K562 (cell line): ENCODE data around the gene SYNPO2.

ENCODE experiments used
- BRD4 ChIP-seq: fragments of 200-600 bp; sonication (generic); IDR thresholded peaks from 2 replicates; pipeline ENCODE4 v1.6.1; 2017; ENCODE audit warnings: inconsistent platforms
- CEBPG ChIP-seq, 3 experiments: fragments of 200-800 bp in 1 of 3; sonication (Bioruptor generic) in 1 of 3; sonication (generic) in 1 of 3; formaldehyde crosslinking in 1 of 3; IDR thresholded peaks in 2 of 3; conservative IDR thresholded peaks in 1 of 3; 2 replicates each; pipeline versions ENCODE4 v1.6.1 to v1.8.0; 2016 to 2022; ENCODE audit warnings: missing compliant biosample characterization in 2 of 3, missing genetic modification characterization in 2 of 3, mild to moderate bottlenecking in 1 of 3, missing genetic modification reagents in 1 of 3
- ID3 ChIP-seq, 2 experiments: fragments of 250-450 bp in 1 of 2; fragments of 450-650 bp in 1 of 2; sonication (Bioruptor Pico) in 1 of 2; IDR thresholded peaks; 2 replicates each; pipeline versions ENCODE4 v1.6.1 to v1.8.0; 2016 to 2021; ENCODE audit warnings: mild to moderate bottlenecking in 2 of 2, moderate library complexity in 2 of 2, missing compliant biosample characterization in 1 of 2, missing genetic modification characterization in 1 of 2
- MCM2 ChIP-seq: fragments of 450-650 bp; IDR thresholded peaks from 2 replicates; pipeline ENCODE4 v1.6.1; 2017; ENCODE audit warnings: low read depth, mild to moderate bottlenecking
- MNT ChIP-seq, 2 experiments: fragments of 450-650 bp; conservative IDR thresholded peaks; 2 replicates each; pipeline ENCODE4 v1.6.1; 2017; ENCODE audit warnings: mild to moderate bottlenecking in 2 of 2, moderate library complexity in 2 of 2
- NR1H2 ChIP-seq: sonication (generic); formaldehyde crosslinking; IDR thresholded peaks from 2 replicates; pipeline ENCODE4 v1.4.0; 2020; ENCODE audit warnings: mild to moderate bottlenecking, missing genetic modification reagents
- PPARD ChIP-seq: fragments of 250-450 bp; sonication (Bioruptor Pico); IDR thresholded peaks from 2 replicates; pipeline ENCODE4 v1.8.0; 2022; ENCODE audit warnings: inconsistent platforms, mild to moderate bottlenecking, moderate library complexity
- RBBP5 ChIP-seq: fragments of 200-600 bp; sonication (generic); IDR thresholded peaks from 2 replicates; pipeline ENCODE4 v1.6.1; 2012; ENCODE audit warnings: borderline replicate concordance, mild to moderate bottlenecking, low read length, control low read depth, inconsistent platforms; ENCODE audit not compliant: insufficient read depth, poor library complexity, severe bottlenecking
- SIX5 ChIP-seq, 2 experiments: IDR thresholded peaks; 2 replicates each; pipeline ENCODE4 v1.6.1; 2011; ENCODE audit warnings: low read length in 2 of 2, borderline replicate concordance in 1 of 2, low read depth in 1 of 2, mild to moderate bottlenecking in 1 of 2, moderate library complexity in 1 of 2; ENCODE audit not compliant: insufficient read depth in 1 of 2
- ZBTB40 ChIP-seq, 2 experiments: fragments of 450-650 bp in 1 of 2; sonication (generic) in 1 of 2; formaldehyde crosslinking in 1 of 2; IDR thresholded peaks; 2 replicates each; pipeline versions ENCODE4 v1.7.1 to v1.9.0; 2016 to 2022; ENCODE audit warnings: inconsistent platforms in 1 of 2, mild to moderate bottlenecking in 1 of 2, missing genetic modification reagents in 1 of 2
- ZNF644 ChIP-seq: fragments of 200-800 bp; sonication (Bioruptor generic); IDR thresholded peaks from 2 replicates; pipeline ENCODE4 v1.6.1; 2016; ENCODE audit warnings: low read depth, missing genetic modification characterization, missing compliant biosample characterization

- no peak for TF ChIP-seq BRD4
- no peak for TF ChIP-seq NR1H2
- TF ChIP-seq ID3 (CRISPR knock-in tag; IDR thresholded peaks at IDR 0.05) = no peak
- no peak for TF ChIP-seq ID3 (tag; IDR thresholded peaks at IDR 0.05)
- no peak for TF ChIP-seq RBBP5
- TF ChIP-seq MNT (conservative IDR thresholded peaks at IDR 0.05) = no peak
- no peak for TF ChIP-seq ZBTB40 (IDR thresholded peaks at IDR 0.05)
- TF ChIP-seq ZBTB40 (CRISPR knock-in tag; IDR thresholded peaks at IDR 0.05) = no peak
- TF ChIP-seq MCM2 = no peak
- TF ChIP-seq PPARD (CRISPR knock-in tag) = no peak
- no peak for TF ChIP-seq ZNF644 (tag)
- no peak for TF ChIP-seq CEBPG (CRISPR knock-in tag; IDR thresholded peaks at IDR 0.05)
- no peak for TF ChIP-seq CEBPG (tag; conservative IDR thresholded peaks at IDR 0.05 in 1 of 2, IDR thresholded peaks at IDR 0.05 in 1 of 2)
- no peak for TF ChIP-seq SIX5 (IDR thresholded peaks at IDR 0.05; ENCODE audit: borderline replicate concordance in 1 of 2, insufficient read depth in 1 of 2, low read depth in 1 of 2, low read length in 2 of 2)
Measured at GRCh38 chr4:118911238-118911703, 22.6 kb downstream of the SYNPO2 start.
